H1 (cell line): ENCODE measurements around the gene ASB7. TPM values are rescaled to one million over a fixed set of nuclear protein-coding genes. Genes with fewer than 3 reads are reported as not detected.

Source experiments
- ATF3 ChIP-seq: IDR thresholded peaks from 2 replicates; pipeline ENCODE4 v1.6.1; 2011; ENCODE audit warnings: low read depth, mild to moderate bottlenecking, low read length; ENCODE audit not compliant: insufficient read depth
- CHD1 ChIP-seq: IDR thresholded peaks from 2 replicates; pipeline ENCODE4 v1.6.1; 2012; ENCODE audit warnings: low read depth, low read length, improper control_type of control experiment
- CHD2 ChIP-seq: IDR thresholded peaks from 2 replicates; pipeline ENCODE4 v1.6.1; 2012; ENCODE audit warnings: low read length, improper control_type of control experiment
- CHD7 ChIP-seq: fragments of 300-600 bp; sonication (generic); IDR thresholded peaks from 2 replicates; pipeline ENCODE4 v1.7.1; 2012; ENCODE audit warnings: low read length, moderate library complexity, mild to moderate bottlenecking, inconsistent platforms; ENCODE audit not compliant: insufficient replicate concordance
- E2F6 ChIP-seq: IDR thresholded peaks from 2 replicates; pipeline ENCODE4 v1.6.1; 2012; ENCODE audit warnings: inconsistent platforms
- EGR1 ChIP-seq: IDR thresholded peaks from 2 replicates; pipeline ENCODE4 v1.6.1; 2011; ENCODE audit warnings: low read depth, low read length, borderline replicate concordance
- KDM4A ChIP-seq: IDR thresholded peaks from one replicate; pipeline ENCODE4 v1.7.1; 2012; ENCODE audit warnings: low read depth, mild to moderate bottlenecking, moderate library complexity, low read length, inconsistent platforms; ENCODE audit not compliant: severe bottlenecking
- PHF8 ChIP-seq: fragments of 200-600 bp; sonication (generic); conservative IDR thresholded peaks from 2 replicates; pipeline ENCODE4 v1.7.1; 2012; ENCODE audit warnings: low read depth, mild to moderate bottlenecking, inconsistent platforms, low read length, moderate library complexity
- SUZ12 ChIP-seq: fragments of 200-600 bp; sonication (generic); IDR thresholded peaks from 2 replicates; pipeline ENCODE4 v1.6.1; 2012; ENCODE audit warnings: mild to moderate bottlenecking, inconsistent platforms, low read length, moderate library complexity, mixed read lengths
- TEAD4 ChIP-seq: IDR thresholded peaks from 2 replicates; pipeline ENCODE4 v1.6.1; 2012; ENCODE audit warnings: low read depth, low read length, inconsistent platforms, mixed read lengths
- ZNF274 ChIP-seq: IDR thresholded peaks from 2 replicates; pipeline ENCODE4 v1.7.0; 2012; ENCODE audit warnings: low read length, borderline replicate concordance; ENCODE audit errors: extremely low read depth
- polyA plus RNA-seq, 7 experiments: library from polyadenylated mRNA; depleted of rRNA in 3 of 7; stranded (reverse) in 5 of 7; unstranded in 2 of 7; fragments of >200 nt in 5 of 7; fragments of 200-250 nt in 2 of 7; gene quantifications; 1 replicate in 5 of 7; 2 replicates in 1 of 7; 4 replicates in 1 of 7; pipeline versions ENCODE4 v1.2.1 to v1.2.3, GENCODE V29; 2011 to 2013; ENCODE audit warnings: missing spikeins in 2 of 7, mixed read lengths in 2 of 7
- total RNA-seq: library from RNA; stranded (reverse); fragmentation: NEBNext Ultra II Directional; extraction: Animal tissue kit (Norgen Biotek cat#: 25700); gene quantifications from 2 replicates; pipeline ENCODE4 v1.2.1, GENCODE V29; 2021

The ASB7 gene
- total and polyA plus RNA-seq, 2 of the 8 experiments (the other 6 are each of a cell fraction or from before 2014, with no cell fraction given), result 5.2 to 12.8 TPM

- TF ChIP-seq CHD7, result no peak
- TF ChIP-seq CHD2, result no peak
- TF ChIP-seq ATF3, result no peak
- no peak for TF ChIP-seq EGR1
- TF ChIP-seq CHD1, result no peak
- TF ChIP-seq ZNF274, result no peak
- no peak for TF ChIP-seq E2F6
- no peak for TF ChIP-seq TEAD4
- no peak for TF ChIP-seq PHF8
- no peak for TF ChIP-seq SUZ12
- no peak for TF ChIP-seq KDM4A
Measured at GRCh38 chr15:100683434-100683833, 81.0 kb downstream of the ASB7 start (continued).
